ENCODE data around the gene RPS18. TPM values are rescaled to one million over a fixed set of nuclear protein-coding genes. Genes with fewer than 3 reads are reported as not detected.
A peak's percentile ranks its signal among the peaks of the same experiment; 100 is the strongest.

RPS18 gene
- total RNA-seq, 1 experiment from 2014 or later: 7,996 TPM

DNA sequence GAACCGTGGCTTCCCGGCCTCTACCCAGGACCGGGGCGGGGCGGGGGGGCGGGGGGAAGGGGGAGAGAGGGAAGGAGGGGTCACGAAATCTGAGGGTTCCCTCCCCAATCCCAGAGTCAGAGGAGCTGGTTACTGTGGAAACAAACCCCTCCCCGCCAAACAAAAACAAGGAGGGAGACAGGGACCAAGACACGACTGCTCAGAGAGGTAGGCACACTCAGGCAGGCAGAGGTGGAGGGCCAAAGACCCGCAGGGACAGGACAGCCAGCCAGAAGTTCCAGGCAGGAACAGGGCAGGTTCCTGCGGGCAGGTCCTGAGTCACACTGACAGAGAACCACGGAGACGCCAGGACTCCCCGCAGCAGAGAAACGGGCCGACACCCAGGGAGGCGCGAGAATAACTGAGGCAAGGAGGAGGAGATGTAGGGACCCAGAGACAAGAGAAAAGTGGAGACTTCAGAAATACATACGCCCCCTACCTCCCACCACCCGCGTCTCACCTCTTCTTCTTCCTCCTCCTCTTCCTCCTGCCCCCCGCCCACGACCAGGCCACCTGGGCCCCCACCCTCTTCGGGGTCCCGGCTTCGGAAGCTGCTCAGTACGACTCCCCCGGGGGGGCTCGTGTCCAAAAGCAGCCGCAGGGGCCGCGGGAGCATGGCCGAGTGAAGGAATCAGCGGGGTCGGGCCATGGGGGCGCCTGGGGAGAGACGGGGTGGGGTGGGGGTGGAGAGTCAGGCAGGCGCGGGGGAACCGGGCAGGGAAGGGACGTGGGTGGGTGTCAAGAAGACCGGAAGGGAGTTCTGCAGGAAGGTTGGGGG lies 26.3 kb downstream of the RPS18 start:
- Histone ChIP-seq H4K20me1 (ENCODE audit: insufficient read depth, low read depth, low read length) (no peaks in the 10 kb centered on the region), H3K27ac (ENCODE audit: low read length) (peak overlapping the region; percentile 92), H3K79me2 (ENCODE audit: low read length) (peaks cover 19% of the 10 kb centered on the region), H3K27me3 (ENCODE audit: low read length) (no peaks in the 10 kb centered on the region), H3K4me1 (ENCODE audit: low read length) (peaks cover 20% of the 10 kb centered on the region), H3K9me2 (replicated peaks; ENCODE audit: insufficient read depth, low read length) (no peaks in the 10 kb centered on the region), H3K36me3 (ENCODE audit: insufficient read depth, low read length) (peaks cover 3% of the 10 kb centered on the region; the same call in 1 of the 2 replicates), H3K9me3 (ENCODE audit: low read length) (no peaks in the 10 kb centered on the region), H3K4me3 (ENCODE audit: low read length) (peak overlapping the region; percentile 74), H3K9ac (ENCODE audit: low read length) (peak overlapping the region; percentile 84), H2AFZ (ENCODE audit: low read length) (0 out of 2 replicates have a peak overlapping the region, but pooled peaks have one; percentile 23), H3K4me2 (ENCODE audit: low read depth, low read length, poor library complexity, severe bottlenecking) (peak overlapping the region; percentile 79)
- peak; percentile 92 for DNase-seq

DNA sequence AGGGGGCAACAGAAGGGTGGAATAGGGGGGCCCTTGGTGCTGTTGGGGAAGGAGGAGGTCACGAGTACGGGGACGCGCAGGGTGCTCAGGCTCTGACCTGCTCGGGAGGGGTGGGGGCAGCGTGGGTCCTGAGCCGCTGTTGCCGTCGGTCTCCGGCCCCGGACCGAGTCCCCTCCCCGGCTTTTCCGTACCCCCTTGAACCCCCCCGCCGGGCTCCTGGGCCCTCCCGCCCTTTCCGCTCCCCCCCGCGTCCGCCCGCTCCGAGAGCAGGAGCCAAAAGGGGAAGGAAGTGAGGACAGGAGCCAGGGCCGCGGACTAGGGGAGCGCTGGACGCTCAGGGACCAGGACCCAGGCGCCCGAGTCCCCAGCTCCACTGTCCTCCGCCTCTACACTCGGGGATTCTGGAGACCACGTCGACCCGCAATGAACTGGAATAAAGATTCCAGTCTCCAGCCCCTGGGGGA lies 26.9 kb downstream of the RPS18 start, which contains the start of gene RGL2:
RGL2 (minus strand) TSS at position 170 of the 464 bp plus-strand sequence. CDS start 332 bp downstream, outside the sequence.
- Histone ChIP-seq H3K9ac (ENCODE audit: low read length) (peak within 1 kb of the TSS; percentile 84), H2AFZ (ENCODE audit: low read length) (0 out of 2 replicates have a peak within 1 kb of the TSS, but pooled peaks have one; percentile 23)

DNA sequence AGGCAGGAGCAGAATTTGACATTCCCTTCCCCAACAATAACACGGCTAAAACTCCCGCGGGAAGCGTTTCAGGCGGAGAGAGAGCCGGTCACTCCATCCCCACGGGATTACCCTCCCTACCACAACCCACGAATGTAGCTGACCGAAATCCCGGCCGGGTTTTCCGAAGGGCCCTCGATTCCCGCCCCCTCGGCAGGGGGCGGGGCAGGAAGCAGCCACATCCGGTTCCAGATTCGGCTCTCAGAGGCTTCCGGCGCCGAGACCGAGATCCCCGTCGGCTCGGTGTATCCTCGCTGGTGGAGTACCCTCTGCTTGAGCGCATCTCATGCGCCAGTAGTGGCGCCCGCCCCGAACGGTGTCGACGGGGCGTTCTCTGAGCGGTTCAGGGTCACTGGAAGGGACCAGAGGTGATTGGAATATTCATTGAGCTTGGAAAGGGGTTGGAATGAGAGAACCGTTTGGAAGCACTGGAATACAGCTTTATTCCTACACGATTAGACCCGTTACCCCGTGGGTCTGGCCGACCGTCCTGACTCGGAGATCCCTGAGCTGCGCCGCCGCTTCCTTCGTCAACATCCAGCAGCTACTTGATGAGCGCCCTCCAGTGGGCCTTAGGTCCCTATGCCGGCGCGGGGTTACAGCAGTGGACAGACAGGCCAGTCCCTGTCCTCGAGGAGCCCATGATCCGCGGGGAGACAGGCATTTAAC lies 27.5 kb downstream of the RPS18 start:
- no peaks in the 10 kb centered on the region for H3K9me2 ChIP-seq (replicated peaks; ENCODE audit: insufficient read depth, low read length)
- H2AFZ ChIP-seq (ENCODE audit: low read length): no peak overlapping the region
- peak overlapping the region; percentile 74 for H3K4me3 ChIP-seq (ENCODE audit: low read length)
- peaks cover 20% of the 10 kb centered on the region for H3K4me1 ChIP-seq (ENCODE audit: low read length)
- H3K9ac ChIP-seq (ENCODE audit: low read length): peak overlapping the region; percentile 84
- H3K36me3 ChIP-seq (ENCODE audit: insufficient read depth, low read length): peaks cover 3% of the 10 kb centered on the region; the same call in 1 of the 2 replicates
- peaks cover 19% of the 10 kb centered on the region for H3K79me2 ChIP-seq (ENCODE audit: low read length)
- H3K9me3 ChIP-seq (ENCODE audit: low read length): no peaks in the 10 kb centered on the region
- H3K27ac ChIP-seq (ENCODE audit: low read length): peak overlapping the region; percentile 92
- no peaks in the 10 kb centered on the region for H3K27me3 ChIP-seq (ENCODE audit: low read length)
- H4K20me1 ChIP-seq (ENCODE audit: insufficient read depth, low read depth, low read length): no peaks in the 10 kb centered on the region
- H3K4me2 ChIP-seq (ENCODE audit: low read depth, low read length, poor library complexity, severe bottlenecking): peak overlapping the region; percentile 79
- DNase-seq: peak; percentile 97

More for the DNA sequence above, 26.9 kb downstream of the RPS18 start, which contains the start of gene RGL2:
- Histone ChIP-seq H3K36me3 (ENCODE audit: insufficient read depth, low read length) (peaks cover 3% of the 10 kb centered on the region; the same call in 1 of the 2 replicates), H3K4me3 (ENCODE audit: low read length) (peak within 1 kb of the TSS; percentile 74), H3K27ac (ENCODE audit: low read length) (peak within 1 kb of the TSS; percentile 92), H4K20me1 (ENCODE audit: insufficient read depth, low read depth, low read length) (no peaks in the 10 kb centered on the region), H3K9me2 (replicated peaks; ENCODE audit: insufficient read depth, low read length) (no peaks in the 10 kb centered on the region), H3K79me2 (ENCODE audit: low read length) (peaks cover 19% of the 10 kb centered on the region), H3K4me2 (ENCODE audit: low read depth, low read length, poor library complexity, severe bottlenecking) (peak within 1 kb of the TSS; percentile 79), H3K4me1 (ENCODE audit: low read length) (peaks cover 20% of the 10 kb centered on the region), H3K27me3 (ENCODE audit: low read length) (no peaks in the 10 kb centered on the region), H3K9me3 (ENCODE audit: low read length) (no peaks in the 10 kb centered on the region)
- peak; percentile 88 for DNase-seq

DNA sequence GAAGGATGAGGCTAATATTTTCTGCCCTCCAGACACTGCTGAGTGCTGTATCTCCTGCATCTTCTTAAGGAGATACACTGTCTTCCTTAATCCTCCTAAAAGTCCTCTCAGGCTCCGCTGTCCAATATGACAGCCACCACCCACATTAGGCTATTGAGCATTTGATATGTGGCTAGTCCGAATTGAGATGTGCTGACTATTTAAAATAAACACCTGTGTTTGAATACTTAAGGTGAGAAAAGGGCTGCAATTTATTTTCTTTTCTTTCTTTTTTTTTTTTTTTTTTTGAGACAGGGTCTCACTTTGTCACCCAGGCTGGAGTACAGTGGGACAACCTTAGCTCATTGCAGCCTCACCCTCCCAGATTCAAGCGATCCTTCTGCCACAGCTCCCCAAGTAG lies 30.0 kb downstream of the RPS18 start:
- no peak overlapping the region for H3K4me2 ChIP-seq (ENCODE audit: low read depth, low read length, poor library complexity, severe bottlenecking)

DNA sequence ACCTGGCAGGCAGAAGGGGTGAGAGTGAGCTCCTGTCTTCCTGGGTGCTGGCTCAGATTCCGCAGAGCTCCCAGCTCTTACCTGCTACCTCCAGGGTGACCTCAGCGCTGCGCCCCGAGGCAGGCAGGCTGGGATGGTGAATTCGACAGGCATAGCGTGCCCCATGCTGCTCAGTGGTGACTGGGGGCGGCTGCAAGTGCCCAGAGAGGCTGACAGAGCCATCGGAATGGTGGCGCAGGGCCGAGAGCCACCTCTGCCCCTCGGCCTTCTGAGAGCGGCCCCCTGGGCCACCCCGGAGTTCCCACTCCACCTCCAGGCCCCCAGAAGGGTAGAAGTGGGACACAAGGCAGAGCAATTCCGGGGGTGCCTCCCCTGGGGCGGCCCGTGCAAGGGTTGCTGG lies 32.3 kb downstream of the RPS18 start:
- H3K9me2 ChIP-seq (replicated peaks; ENCODE audit: insufficient read depth, low read length): no peaks in the 10 kb centered on the region
- H3K27ac ChIP-seq (ENCODE audit: low read length): no peak overlapping the region
- peaks cover 15% of the 10 kb centered on the region; the same call in 1 of the 2 replicates for H3K36me3 ChIP-seq (ENCODE audit: insufficient read depth, low read length)
- no peak overlapping the region for H3K4me2 ChIP-seq (ENCODE audit: low read depth, low read length, poor library complexity, severe bottlenecking)
- peaks cover 26% of the 10 kb centered on the region for H3K79me2 ChIP-seq (ENCODE audit: low read length)
- H3K27me3 ChIP-seq (ENCODE audit: low read length): no peaks in the 10 kb centered on the region
- H4K20me1 ChIP-seq (ENCODE audit: insufficient read depth, low read depth, low read length): 0 out of 2 replicates have a peak, but pooled peaks cover 7% of the 10 kb centered on the region
- H3K4me1 ChIP-seq (ENCODE audit: low read length): peaks cover 11% of the 10 kb centered on the region
- H3K9me3 ChIP-seq (ENCODE audit: low read length): no peaks in the 10 kb centered on the region
- DNase-seq: no peak
- no peak overlapping the region for H3K4me3 ChIP-seq (ENCODE audit: low read length)
- H3K9ac ChIP-seq (ENCODE audit: low read length): no peak overlapping the region
- H2AFZ ChIP-seq (ENCODE audit: low read length): no peak overlapping the region

More for the DNA sequence above, 30.0 kb downstream of the RPS18 start:
- Histone ChIP-seq H3K9me2 (replicated peaks; ENCODE audit: insufficient read depth, low read length) (no peaks in the 10 kb centered on the region), H3K4me1 (ENCODE audit: low read length) (peaks cover 21% of the 10 kb centered on the region), H4K20me1 (ENCODE audit: insufficient read depth, low read depth, low read length) (0 out of 2 replicates have a peak, but pooled peaks cover 7% of the 10 kb centered on the region), H3K27me3 (ENCODE audit: low read length) (no peaks in the 10 kb centered on the region), H3K9me3 (ENCODE audit: low read length) (no peaks in the 10 kb centered on the region), H3K4me3 (ENCODE audit: low read length) (no peak overlapping the region), H3K79me2 (ENCODE audit: low read length) (peaks cover 26% of the 10 kb centered on the region), H3K36me3 (ENCODE audit: insufficient read depth, low read length) (peaks cover 12% of the 10 kb centered on the region; the same call in 1 of the 2 replicates), H3K9ac (ENCODE audit: low read length) (no peak overlapping the region), H3K27ac (ENCODE audit: low read length) (no peak overlapping the region), H2AFZ (ENCODE audit: low read length) (no peak overlapping the region)
- DNase-seq: no peak

DNA sequence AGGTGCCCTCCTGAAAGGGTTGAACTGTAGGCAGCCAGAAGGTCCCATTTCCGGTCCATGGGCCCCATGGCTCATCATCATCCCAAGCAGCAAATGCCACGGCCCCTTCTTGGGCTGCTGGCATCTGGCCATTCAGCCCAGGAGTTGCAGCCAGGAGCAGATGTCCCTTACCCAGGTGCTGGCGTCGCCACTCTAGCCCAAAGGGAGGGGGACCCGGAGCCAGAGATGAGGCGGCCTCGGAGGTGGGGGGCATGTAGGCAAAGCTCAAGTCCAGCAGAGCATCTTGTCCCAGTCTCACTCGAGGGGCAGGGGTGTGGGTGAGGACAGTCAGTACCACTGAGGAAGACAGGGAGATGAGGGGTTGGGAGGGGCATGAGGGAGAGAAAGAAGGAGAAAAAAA lies 33.2 kb downstream of the RPS18 start:
- H3K9ac ChIP-seq (ENCODE audit: low read length): no peak overlapping the region
- H3K9me2 ChIP-seq (replicated peaks; ENCODE audit: insufficient read depth, low read length): no peaks in the 10 kb centered on the region
- H3K27ac ChIP-seq (ENCODE audit: low read length): no peak overlapping the region
- peaks cover 26% of the 10 kb centered on the region for H3K79me2 ChIP-seq (ENCODE audit: low read length)
- H4K20me1 ChIP-seq (ENCODE audit: insufficient read depth, low read depth, low read length): 0 out of 2 replicates have a peak, but pooled peaks cover 7% of the 10 kb centered on the region
- H2AFZ ChIP-seq (ENCODE audit: low read length): no peak overlapping the region
- H3K4me1 ChIP-seq (ENCODE audit: low read length): peaks cover 5% of the 10 kb centered on the region
- no peaks in the 10 kb centered on the region for H3K9me3 ChIP-seq (ENCODE audit: low read length)
- H3K4me2 ChIP-seq (ENCODE audit: low read depth, low read length, poor library complexity, severe bottlenecking): no peak overlapping the region
- DNase-seq: no peak
- no peaks in the 10 kb centered on the region for H3K27me3 ChIP-seq (ENCODE audit: low read length)
- H3K36me3 ChIP-seq (ENCODE audit: insufficient read depth, low read length): peaks cover 15% of the 10 kb centered on the region; the same call in 1 of the 2 replicates
- H3K4me3 ChIP-seq (ENCODE audit: low read length): no peak overlapping the region

DNA sequence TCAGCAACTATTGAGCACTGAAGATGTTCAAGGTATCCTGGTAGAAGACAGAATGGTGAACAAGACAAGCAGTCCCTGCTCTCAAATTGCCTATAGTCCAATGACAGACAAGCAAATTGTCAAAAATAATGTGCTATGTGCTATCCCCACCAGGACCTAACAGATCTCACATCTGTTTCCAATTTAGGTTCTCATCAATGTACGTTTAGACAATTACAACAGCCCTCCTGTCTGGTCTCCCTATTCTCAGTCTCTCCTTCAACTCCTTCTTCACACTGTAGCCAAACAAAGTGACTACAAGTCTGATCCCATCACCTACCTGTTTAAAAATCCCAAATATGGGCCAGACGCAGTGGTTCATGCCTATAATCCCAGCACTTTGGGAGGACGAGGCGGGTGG lies 34.5 kb downstream of the RPS18 start:
- H3K36me3 ChIP-seq (ENCODE audit: insufficient read depth, low read length): peaks cover 15% of the 10 kb centered on the region; the same call in 1 of the 2 replicates
- H3K4me1 ChIP-seq (ENCODE audit: low read length): 0 out of 2 replicates have a peak, but pooled peaks cover 3% of the 10 kb centered on the region
- no peaks in the 10 kb centered on the region for H3K9me3 ChIP-seq (ENCODE audit: low read length)
- H3K4me3 ChIP-seq (ENCODE audit: low read length): no peak overlapping the region
- DNase-seq: no peak
- H2AFZ ChIP-seq (ENCODE audit: low read length): no peak overlapping the region
- H3K27ac ChIP-seq (ENCODE audit: low read length): no peak overlapping the region
- no peak overlapping the region for H3K4me2 ChIP-seq (ENCODE audit: low read depth, low read length, poor library complexity, severe bottlenecking)
- H3K27me3 ChIP-seq (ENCODE audit: low read length): no peaks in the 10 kb centered on the region
- 0 out of 2 replicates have a peak, but pooled peaks cover 7% of the 10 kb centered on the region for H4K20me1 ChIP-seq (ENCODE audit: insufficient read depth, low read depth, low read length)
- no peak overlapping the region for H3K9ac ChIP-seq (ENCODE audit: low read length)
- H3K9me2 ChIP-seq (replicated peaks; ENCODE audit: insufficient read depth, low read length): no peaks in the 10 kb centered on the region
- peaks cover 38% of the 10 kb centered on the region for H3K79me2 ChIP-seq (ENCODE audit: low read length)

All from Karpas-422 (cell line).